ENCODE measurements around the gene OTOGL. TPM values are rescaled to one million over a fixed set of nuclear protein-coding genes. Genes with fewer than 3 reads are reported as not detected.
"Not testable (repeated sequence)": the region's sequence is repeated elsewhere in the genome, so short reads cannot be mapped to it uniquely, and the experiment has no call there.

Gene OTOGL
- total RNA-seq, 2 donors from 2014 or later = 0.47 TPM; not detected in 1

GRCh38 chr12:80120994-80121393 is 21.7 kb downstream of the OTOGL start:
- DNase-seq (no peak), ATAC-seq (no peak)
- intact Hi-C loops (cut with DNase I, micrococcal nuclease) = no loop called here

GRCh38 chr12:80121661-80122060 is 22.3 kb downstream of the OTOGL start:
- ATAC-seq = no peak
- intact Hi-C loops (cut with DNase I, micrococcal nuclease) = no loop called here
- no peak for DNase-seq

- no peak for ATAC-seq
- intact Hi-C loops (cut with DNase I, micrococcal nuclease) = no loop called here
- no peak for DNase-seq
Observed at GRCh38 chr12:80129895-80130530, 30.7 kb downstream of the OTOGL start.

DNA sequence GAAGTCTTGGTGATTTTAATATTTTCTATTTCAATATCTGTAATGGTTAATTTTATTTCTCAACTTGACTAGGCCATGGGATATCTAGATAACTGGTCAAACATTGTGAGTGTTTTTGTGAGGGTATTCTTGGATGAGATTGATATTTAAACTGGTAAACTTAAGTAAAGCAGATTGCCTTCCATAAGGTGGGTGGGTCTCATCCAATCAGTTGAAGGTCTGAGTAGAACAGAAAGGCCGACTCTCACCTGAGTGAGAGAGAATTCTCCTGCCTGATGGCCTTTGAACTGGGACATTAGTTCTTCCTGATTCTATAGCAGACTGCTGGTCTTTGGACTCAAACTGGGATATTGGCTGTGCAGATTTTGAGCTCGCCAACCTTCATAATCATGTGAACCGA is 36.3 kb downstream of the OTOGL start:
- intact Hi-C loops (cut with DNase I, micrococcal nuclease) = no loop called here
- ATAC-seq (no peak), DNase-seq (no peak)

DNA sequence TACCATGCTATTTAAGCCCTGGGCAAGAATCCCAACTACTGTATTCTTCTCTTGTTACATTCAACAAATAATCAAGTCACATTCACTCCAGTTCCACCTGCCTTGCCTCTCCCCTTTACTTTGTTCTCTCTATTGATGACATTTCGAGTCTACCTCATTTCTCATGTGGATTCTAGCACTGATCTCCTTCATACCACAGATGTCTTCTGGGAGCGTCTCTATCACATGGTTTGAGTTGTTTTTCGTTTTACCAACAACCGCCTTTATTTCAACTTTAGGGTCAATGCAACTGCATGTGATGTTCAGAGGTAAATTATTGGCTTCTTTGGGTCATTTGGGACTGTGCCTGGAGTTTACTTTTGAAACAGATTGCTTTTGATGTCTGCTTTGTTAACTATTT is 40.7 kb downstream of the OTOGL start:
- DNase-seq (no peak), ATAC-seq (no peak)
- intact Hi-C loops (cut with DNase I, micrococcal nuclease) = no loop called here

GRCh38 chr12:80142640-80143039 is 43.3 kb downstream of the OTOGL start:
- intact Hi-C loops (cut with DNase I, micrococcal nuclease) = no loop called here
- ATAC-seq = no peak
- DNase-seq = no peak

GRCh38 chr12:80143537-80143936 is 44.2 kb downstream of the OTOGL start:
- no peak for ATAC-seq
- no peak for DNase-seq
- intact Hi-C loops (cut with DNase I, micrococcal nuclease) = no loop called here

GRCh38 chr12:80149547-80150313 is 50.4 kb downstream of the OTOGL start:
- intact Hi-C loops (cut with DNase I, micrococcal nuclease); ATAC-seq; DNase-seq: not testable (repeated sequence)

DNA sequence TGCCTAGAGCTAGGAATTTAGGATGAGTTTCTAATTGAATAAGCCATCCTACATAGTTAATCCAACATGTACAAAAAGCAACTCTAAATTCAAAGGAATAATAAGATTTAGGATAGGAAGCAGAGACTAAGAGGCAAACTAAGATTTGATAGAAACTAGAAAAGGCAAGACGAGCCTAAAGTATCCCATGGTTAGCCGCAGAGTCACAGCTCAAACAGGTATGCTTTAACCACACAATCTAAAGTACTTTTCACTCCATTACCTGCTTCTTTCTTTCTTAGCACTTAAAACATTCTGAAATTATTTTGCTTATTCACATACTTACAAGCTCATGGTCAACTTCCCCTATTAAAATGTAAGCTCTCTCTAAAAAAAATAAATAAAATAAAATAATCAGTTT is 51.8 kb downstream of the OTOGL start:
- ATAC-seq = no peak
- intact Hi-C loops (cut with DNase I, micrococcal nuclease) = no loop called here
- DNase-seq = no peak

DNA sequence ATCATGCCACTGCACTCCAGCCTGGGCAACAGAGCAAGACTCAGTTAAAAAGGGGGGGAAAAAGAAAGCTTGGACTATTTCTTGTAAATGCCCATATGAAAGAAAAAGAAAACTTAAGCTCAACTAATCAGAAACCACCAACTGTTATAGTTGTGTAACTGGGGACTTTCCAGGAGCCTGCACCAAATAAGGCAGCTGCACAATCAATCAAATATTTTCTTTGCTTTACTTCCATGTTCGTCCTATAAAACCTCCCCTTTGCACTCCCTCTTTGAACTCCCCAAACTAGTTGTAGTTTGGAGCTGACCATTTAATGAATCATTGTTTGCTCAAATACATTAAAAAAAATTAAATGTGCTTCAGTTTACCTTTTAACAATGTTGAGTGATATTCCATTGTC is 54.9 kb downstream of the OTOGL start:
- DNase-seq = no peak
- no peak for ATAC-seq
- intact Hi-C loops (cut with DNase I, micrococcal nuclease) = no loop called here

GRCh38 chr12:80156306-80156705 is 57.0 kb downstream of the OTOGL start:
- intact Hi-C loops (cut with DNase I, micrococcal nuclease) = no loop called here
- ATAC-seq (no peak), DNase-seq (no peak)

DNA sequence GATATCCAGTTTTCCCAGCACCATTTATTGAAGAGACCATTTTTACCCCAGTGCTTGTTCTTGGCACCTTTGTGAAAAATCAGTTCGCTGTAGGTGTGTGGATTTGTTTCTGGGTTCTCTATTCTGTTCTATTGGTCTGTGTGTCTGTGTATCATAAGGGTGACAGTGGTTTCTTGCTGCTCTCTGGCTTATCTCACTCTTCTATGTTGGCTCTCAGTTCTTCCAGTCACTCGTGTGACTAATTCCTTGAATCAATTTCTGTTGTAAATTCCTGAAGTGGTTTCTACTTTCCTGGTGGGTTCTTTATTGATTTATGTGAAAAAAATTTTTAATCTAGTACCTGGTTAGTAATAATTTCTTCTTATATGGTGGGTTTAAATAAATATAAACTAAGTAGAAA is 58.3 kb downstream of the OTOGL start:
- DNase-seq (no peak), ATAC-seq (no peak)
- intact Hi-C loops (cut with DNase I, micrococcal nuclease) = no loop called here

DNA sequence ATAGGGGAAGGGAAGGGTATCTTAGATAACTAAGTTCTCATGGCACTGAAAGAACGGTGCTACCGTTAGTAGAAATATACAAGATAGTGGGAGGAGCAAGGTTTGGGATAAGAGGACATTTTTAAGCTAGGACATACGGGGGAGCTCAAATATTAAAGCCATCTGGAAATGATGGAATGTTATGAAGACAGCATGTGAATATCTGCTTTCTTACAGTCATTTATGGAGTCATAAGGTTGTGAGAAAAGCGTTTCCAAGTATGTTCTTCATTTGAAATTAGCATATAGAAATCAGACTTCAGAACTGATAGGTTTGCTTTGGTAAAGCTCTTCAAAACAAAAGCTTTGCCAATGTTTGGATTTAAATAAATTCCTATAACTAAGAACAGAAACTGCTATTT is 62.3 kb downstream of the OTOGL start:
- ATAC-seq (no peak), DNase-seq (no peak)
- intact Hi-C loops (cut with DNase I, micrococcal nuclease) = no loop called here

GRCh38 chr12:80162177-80162576 is 62.8 kb downstream of the OTOGL start:
- intact Hi-C loops (cut with DNase I, micrococcal nuclease) = no loop called here
- no peak for DNase-seq
- ATAC-seq = no peak

GRCh38 chr12:80165746-80166145 is 66.4 kb downstream of the OTOGL start:
- no peak for ATAC-seq
- no peak for DNase-seq
- intact Hi-C loops (cut with DNase I, micrococcal nuclease) = no loop called here

DNA sequence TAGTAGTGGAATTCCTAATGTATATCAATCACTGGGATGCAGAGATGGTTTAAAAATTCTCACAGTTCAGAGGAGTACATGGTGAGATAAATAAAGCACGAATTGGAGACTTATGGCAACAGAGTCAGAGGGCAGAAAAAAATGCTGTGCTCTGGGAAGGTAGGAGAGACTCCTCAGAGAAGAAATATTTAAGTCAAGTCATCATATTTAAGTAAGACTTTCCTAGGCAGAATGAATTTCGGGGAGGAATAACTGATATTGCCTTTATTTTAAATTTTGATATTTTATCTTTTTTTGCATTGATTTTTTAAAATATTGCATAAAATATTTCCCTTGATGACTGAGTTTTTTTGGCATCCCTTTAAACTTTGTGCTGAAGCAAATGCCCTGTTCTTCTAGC is 67.4 kb downstream of the OTOGL start:
- intact Hi-C loops (cut with DNase I, micrococcal nuclease) = no loop called here
- ATAC-seq = no peak

GRCh38 chr12:80168936-80169335 is 69.6 kb downstream of the OTOGL start:
- intact Hi-C loops (cut with DNase I, micrococcal nuclease) = no loop called here
- ATAC-seq (no peak), DNase-seq (no peak)

More for the DNA sequence above, 67.4 kb downstream of the OTOGL start:
- DNase-seq = no peak

- no peak for DNase-seq
- no peak for ATAC-seq
- intact Hi-C loops (cut with DNase I, micrococcal nuclease) = no loop called here
Observed at GRCh38 chr12:80170915-80171314, 71.6 kb downstream of the OTOGL start.

- intact Hi-C loops (cut with DNase I, micrococcal nuclease) = no loop called here
Observed at GRCh38 chr12:80173083-80173864, 73.9 kb downstream of the OTOGL start.

GRCh38 chr12:80175307-80175930 is 76.1 kb downstream of the OTOGL start:
- intact Hi-C loops (cut with DNase I, micrococcal nuclease) = no loop called here
- ATAC-seq (no peak), DNase-seq (no peak)

More at GRCh38 chr12:80173083-80173864, 73.9 kb downstream of the OTOGL start:
- ATAC-seq = no peak
- no peak for DNase-seq

All from left colon (tissue), 2 donors.